Peyer's patch (tissue), 4 donors: ENCODE measurements around the gene WIPF1. TPM values are rescaled to one million over a fixed set of nuclear protein-coding genes. Genes with fewer than 3 reads are reported as not detected.
A peak's percentile ranks its signal among the peaks of the same experiment; 100 is the strongest.

Source experiments
- DNase-seq, 3 donors: peaks; one replicate each; pipeline ENCODE4 v3.0.0-alpha.2; 2017 to 2019
- H3K27ac ChIP-seq, 4 donors: fragments of 200-600 bp; sonication (generic); one replicate each; pipeline ENCODE4 v1.5.1; 2016 to 2019
- H3K27me3 ChIP-seq, 2 donors: fragments of 200-600 bp; sonication (generic); one replicate each; pipeline ENCODE4 v1.5.1; 2019
- H3K36me3 ChIP-seq, 3 donors: fragments of 200-600 bp; sonication (generic); one replicate each; pipeline ENCODE4 v1.5.1; 2016 to 2019
- H3K4me1 ChIP-seq, 4 donors: fragments of 200-600 bp; sonication (generic); one replicate each; pipeline ENCODE4 v1.5.1; 2016 to 2019
- H3K4me3 ChIP-seq, 4 donors: fragments of 200-600 bp; sonication (generic); 1 replicate in 3 of 4; 2 replicates in 1 of 4; pipeline ENCODE4 v1.5.1; 2016 to 2019; ENCODE audit warnings: mild to moderate bottlenecking in 1 of 4
- H3K9me3 ChIP-seq, 4 donors: fragments of 200-600 bp; sonication (generic); one replicate each; pipeline ENCODE4 v1.5.1; 2016 to 2019; ENCODE audit warnings: mild to moderate bottlenecking in 1 of 4
- CTCF ChIP-seq, 6 experiments: fragments of 450-650 bp in 4 of 6; fragments of 200-600 bp in 2 of 6; sonication (generic) in 1 of 6; IDR thresholded peaks; one replicate each; pipeline ENCODE4 v1.5.1; 2017 to 2019; ENCODE audit warnings: antibody characterized with exemption in 6 of 6, mild to moderate bottlenecking in 3 of 6, moderate library complexity in 1 of 6
- POLR2A ChIP-seq, 2 donors: fragments of 450-650 bp; IDR thresholded peaks; one replicate each; pipeline ENCODE4 v1.5.1; 2017; ENCODE audit warnings: antibody characterized with exemption in 2 of 2, mild to moderate bottlenecking in 2 of 2, moderate library complexity in 2 of 2
- total RNA-seq, 4 donors: library from RNA; depleted of rRNA; stranded (reverse); fragments of >200 nt; gene quantifications; one replicate each; pipeline ENCODE4 v1.1.0, GENCODE V29; 2016

WIPF1 gene
- total RNA-seq, 4 donors from 2014 or later = 7.4 to 81.7 (median 17.3) TPM

GRCh38 chr2:174580951-174581350, 16.7 kb downstream of the WIPF1 start:
- no peaks in the 10 kb centered on the region for H3K9me3 ChIP-seq
- peaks cover 0 to 12% (median 0%) of the 10 kb centered on the region in 3 donors for H3K36me3 ChIP-seq
- H3K4me3 ChIP-seq = no peak overlapping the region
- no peaks in the 10 kb centered on the region for H3K27me3 ChIP-seq
- peak overlapping the region in 1 of 4 donors; percentile 34 for H3K27ac ChIP-seq
- TF ChIP-seq POLR2A (IDR thresholded peaks at IDR 0.05) = no peak
- TF ChIP-seq CTCF (IDR thresholded peaks at IDR 0.05) = no peak
- DNase-seq = no peak
- peaks cover 0 to 5% (median 4%) of the 10 kb centered on the region in 4 donors for H3K4me1 ChIP-seq

GRCh38 chr2:174577967-174578589, 19.5 kb downstream of the WIPF1 start:
- TF ChIP-seq CTCF (IDR thresholded peaks at IDR 0.05) (peak; percentile 1 to 54 (median 44)), POLR2A (IDR thresholded peaks at IDR 0.05) (no peak)
- H3K36me3 ChIP-seq = peaks cover 0 to 12% (median 0%) of the 10 kb centered on the region in 3 donors

GRCh38 chr2:174575124-174575776, 22.4 kb downstream of the WIPF1 start:
- no peaks in the 10 kb centered on the region for H3K27me3 ChIP-seq
- H3K4me1 ChIP-seq = peaks cover 0 to 1% (median 0%) of the 10 kb centered on the region in 4 donors
- no peak overlapping the region for H3K4me3 ChIP-seq
- DNase-seq = no peak
- H3K36me3 ChIP-seq = peaks cover 0 to 23% (median 0%) of the 10 kb centered on the region in 3 donors
- no peak for TF ChIP-seq CTCF (IDR thresholded peaks at IDR 0.05)
- TF ChIP-seq POLR2A (IDR thresholded peaks at IDR 0.05) = no peak
- no peaks in the 10 kb centered on the region for H3K9me3 ChIP-seq
- no peak overlapping the region for H3K27ac ChIP-seq

More at GRCh38 chr2:174577967-174578589, 19.5 kb downstream of the WIPF1 start:
- Histone ChIP-seq H3K27ac (no peak overlapping the region), H3K27me3 (no peaks in the 10 kb centered on the region), H3K9me3 (no peaks in the 10 kb centered on the region), H3K4me3 (no peak overlapping the region), H3K4me1 (peaks cover 0 to 4% (median 2%) of the 10 kb centered on the region in 4 donors)
- no peak for DNase-seq

GRCh38 chr2:174574657-174575056, 22.9 kb downstream of the WIPF1 start:
- no peak for TF ChIP-seq CTCF (IDR thresholded peaks at IDR 0.05)
- no peaks in the 10 kb centered on the region for H3K4me1 ChIP-seq
- no peak overlapping the region for H3K27ac ChIP-seq
- H3K36me3 ChIP-seq = peaks cover 0 to 19% (median 0%) of the 10 kb centered on the region in 3 donors
- DNase-seq = no peak
- no peaks in the 10 kb centered on the region for H3K27me3 ChIP-seq
- no peak overlapping the region for H3K4me3 ChIP-seq
- H3K9me3 ChIP-seq = no peaks in the 10 kb centered on the region

GRCh38 chr2:174573621-174574081, 24.0 kb downstream of the WIPF1 start:
- H3K36me3 ChIP-seq = peaks cover 0 to 14% (median 0%) of the 10 kb centered on the region in 3 donors
- no peak overlapping the region for H3K4me3 ChIP-seq
- DNase-seq = no peak
- TF ChIP-seq POLR2A (IDR thresholded peaks at IDR 0.05) (no peak), CTCF (IDR thresholded peaks at IDR 0.05) (no peak)
- no peaks in the 10 kb centered on the region for H3K27me3 ChIP-seq
- H3K27ac ChIP-seq = no peak overlapping the region
- no peaks in the 10 kb centered on the region for H3K4me1 ChIP-seq
- no peaks in the 10 kb centered on the region for H3K9me3 ChIP-seq
